H1 (cell line): ENCODE results near the gene CHAD. TPM values are rescaled to one million over a fixed set of nuclear protein-coding genes. Genes with fewer than 3 reads are reported as not detected.
A peak's percentile ranks its signal among the peaks of the same experiment; 100 is the strongest.

ENCODE experiments used
- CTCF ChIA-PET: fragments of 300-600 bp; sonication (Branson Sonifier 250); formaldehyde crosslinking; loops from one replicate; lab custom pipeline; 2021; ENCODE audit not compliant: partially characterized antibody; lab: Charles Lee
- POLR2A ChIA-PET: fragments of 300-600 bp; sonication (Branson Sonifier 250); formaldehyde crosslinking; loops from one replicate; lab custom pipeline; 2021; ENCODE audit warnings: inconsistent platforms; ENCODE audit not compliant: partially characterized antibody; lab: Charles Lee
- DNase-seq, 2 experiments: peaks; one replicate each; pipeline versions ENCODE4 v3.0.0 to v3.0.0-alpha.2; 2010 to 2022; ENCODE audit warnings: low spot score in 2 of 2, low read depth in 1 of 2, mixed read lengths in 1 of 2
- FAIRE-seq: peaks from 2 replicates; lab custom pipeline; 2011; peaks lifted over from hg19 to GRCh38; lab: Jason Lieb, UNC
- H2AFZ ChIP-seq: 2 replicates; pipeline ENCODE4 v1.8.1; 2012; ENCODE audit warnings: low read length, inconsistent platforms
- H2AK5ac ChIP-seq: 2 replicates; pipeline ENCODE4 v1.6.1; 2013; ENCODE audit warnings: low read depth, low read length
- H2BK120ac ChIP-seq: replicated peaks from 2 replicates; pipeline ENCODE3; 2013; ENCODE audit warnings: low read depth, low read length, inconsistent platforms
- H2BK12ac ChIP-seq: 2 replicates; pipeline ENCODE4 v1.6.1; 2013; ENCODE audit warnings: low read depth, low read length
- H2BK15ac ChIP-seq: 2 replicates; pipeline ENCODE4 v1.6.1; 2013; ENCODE audit warnings: low read length
- H2BK20ac ChIP-seq: 2 replicates; pipeline ENCODE4 v1.6.1; 2013; ENCODE audit warnings: low read length
- H2BK5ac ChIP-seq: 2 replicates; pipeline ENCODE4 v1.6.1; 2013; ENCODE audit warnings: low read depth, low read length
- H3K14ac ChIP-seq: 2 replicates; pipeline ENCODE4 v1.6.1; 2013; ENCODE audit warnings: inconsistent platforms; ENCODE audit not compliant: insufficient read length
- H3K18ac ChIP-seq: 2 replicates; pipeline ENCODE4 v1.6.1; 2013; ENCODE audit warnings: low read length; ENCODE audit errors: extremely low read depth
- H3K23ac ChIP-seq: 2 replicates; pipeline ENCODE4 v1.6.1; 2013; ENCODE audit warnings: inconsistent platforms; ENCODE audit not compliant: insufficient read length
- H3K23me2 ChIP-seq: 2 replicates; pipeline ENCODE4 v1.6.1; 2013; ENCODE audit warnings: low read depth, low read length
- H3K27ac ChIP-seq: 2 replicates; pipeline ENCODE4 v1.6.1; 2011; ENCODE audit warnings: low read depth, low read length, inconsistent platforms
- H3K27me3 ChIP-seq, 4 experiments: replicated peaks in 1 of 4; 1 replicate in 1 of 4; 2 replicates in 3 of 4; pipeline versions ENCODE4 v1.6.1 to v1.8.1; 2011 to 2013; ENCODE audit warnings: low read length in 3 of 4, mild to moderate bottlenecking in 3 of 4, inconsistent platforms in 2 of 4, mixed read lengths in 2 of 4, moderate library complexity in 1 of 4; ENCODE audit not compliant: control insufficient read depth in 3 of 4, insufficient read depth in 3 of 4; ENCODE audit errors: extremely low read depth in 1 of 4
- H3K36me3 ChIP-seq, 4 experiments: 2 replicates each; pipeline versions ENCODE4 v1.6.1 to v1.8.1; 2011 to 2013; ENCODE audit warnings: mild to moderate bottlenecking in 4 of 4, low read length in 3 of 4, moderate library complexity in 2 of 4, control low read depth in 1 of 4, inconsistent platforms in 1 of 4; ENCODE audit not compliant: insufficient read depth in 4 of 4, control insufficient read depth in 2 of 4
- H3K4ac ChIP-seq: replicated peaks from 2 replicates; pipeline ENCODE3; 2013; ENCODE audit warnings: low read length, low read depth, mixed read lengths, inconsistent platforms; ENCODE audit not compliant: insufficient read length
- H3K4me1 ChIP-seq, 4 experiments: replicated peaks in 1 of 4; 1 replicate in 1 of 4; 2 replicates in 3 of 4; pipeline versions ENCODE4 v1.6.1 to v1.8.1; 2011 to 2013; ENCODE audit warnings: low read length in 3 of 4, inconsistent platforms in 2 of 4, mixed read lengths in 1 of 4; ENCODE audit not compliant: insufficient read depth in 4 of 4, control insufficient read depth in 3 of 4
- H3K4me2 ChIP-seq, 2 experiments: 2 replicates each; pipeline versions ENCODE4 v1.6.1 to v1.8.1; 2011 to 2013; ENCODE audit warnings: low read depth in 2 of 2, low read length in 2 of 2, control low read depth in 1 of 2, inconsistent platforms in 1 of 2, mild to moderate bottlenecking in 1 of 2; ENCODE audit not compliant: insufficient read depth in 1 of 2
- H3K4me3 ChIP-seq, 4 experiments: fragments of 200-600, 300-600 bp in 1 of 4; sonication (generic), shearing (Covaris generic), sonication (Bioruptor Twin) in 1 of 4; 2 replicates each; pipeline versions ENCODE4 v1.5.1 to v1.8.1; 2011 to 2016; ENCODE audit warnings: low read length in 4 of 4, low read depth in 3 of 4, control low read depth in 2 of 4, inconsistent platforms in 2 of 4, mild to moderate bottlenecking in 2 of 4, mixed read lengths in 1 of 4, moderate library complexity in 1 of 4; ENCODE audit not compliant: insufficient read depth in 2 of 4; ENCODE audit errors: extremely low read depth in 1 of 4
- H3K56ac ChIP-seq: replicated peaks from 2 replicates; pipeline ENCODE3; 2013; ENCODE audit warnings: low read depth, mild to moderate bottlenecking, mixed read lengths, low read length, inconsistent platforms; ENCODE audit not compliant: insufficient read length
- H3K79me1 ChIP-seq: 2 replicates; pipeline ENCODE4 v1.6.1; 2013; ENCODE audit warnings: low read depth, low read length, control low read depth
- H3K79me2 ChIP-seq, 2 experiments: 2 replicates each; pipeline versions ENCODE4 v1.6.1 to v1.8.1; 2012 to 2013; ENCODE audit warnings: low read length in 2 of 2, mild to moderate bottlenecking in 2 of 2, inconsistent platforms in 1 of 2; ENCODE audit not compliant: insufficient read depth in 2 of 2, control insufficient read depth in 1 of 2
- H3K9ac ChIP-seq, 4 experiments: replicated peaks in 1 of 4; 1 replicate in 1 of 4; 2 replicates in 3 of 4; pipeline versions ENCODE4 v1.6.1 to v1.8.1; 2011 to 2013; ENCODE audit warnings: low read depth in 3 of 4, low read length in 3 of 4, control low read depth in 2 of 4, mild to moderate bottlenecking in 2 of 4, moderate library complexity in 2 of 4, inconsistent platforms in 1 of 4; ENCODE audit errors: extremely low read depth in 1 of 4
- H3K9me3 ChIP-seq, 2 experiments: 2 replicates each; pipeline versions ENCODE4 v1.6.1 to v1.8.1; 2012 to 2013; ENCODE audit warnings: mild to moderate bottlenecking in 2 of 2, moderate library complexity in 2 of 2, control low read depth in 1 of 2, inconsistent platforms in 1 of 2, low read depth in 1 of 2, low read length in 1 of 2, mixed read lengths in 1 of 2; ENCODE audit not compliant: insufficient read depth in 2 of 2
- H4K20me1 ChIP-seq, 2 experiments: replicated peaks in 1 of 2; 2 replicates each; pipeline versions ENCODE3 to v1.8.1; 2011 to 2013; ENCODE audit warnings: inconsistent platforms in 2 of 2, low read length in 2 of 2, mild to moderate bottlenecking in 1 of 2; ENCODE audit not compliant: insufficient read depth in 2 of 2, control insufficient read depth in 1 of 2
- H4K5ac ChIP-seq: 2 replicates; pipeline ENCODE4 v1.6.1; 2013; ENCODE audit warnings: low read length, low read depth, mixed read lengths, inconsistent platforms; ENCODE audit not compliant: insufficient read length
- H4K8ac ChIP-seq: 2 replicates; pipeline ENCODE4 v1.8.0; 2013; ENCODE audit warnings: mild to moderate bottlenecking, moderate library complexity, low read length, inconsistent platforms; ENCODE audit not compliant: insufficient read depth; ENCODE audit errors: extremely low read depth
- H4K91ac ChIP-seq: replicated peaks from 2 replicates; pipeline ENCODE3; 2013; ENCODE audit warnings: low read length, mixed read lengths, inconsistent platforms; ENCODE audit not compliant: insufficient read length
- ATF3 ChIP-seq: IDR thresholded peaks from 2 replicates; pipeline ENCODE4 v1.6.1; 2011; ENCODE audit warnings: low read depth, mild to moderate bottlenecking, low read length; ENCODE audit not compliant: insufficient read depth
- BRCA1 ChIP-seq: IDR thresholded peaks from 2 replicates; pipeline ENCODE4 v1.6.1; 2012; ENCODE audit warnings: low read depth, low read length, improper control_type of control experiment
- CTBP2 ChIP-seq: IDR thresholded peaks from 2 replicates; pipeline ENCODE4 v1.7.0; 2011; ENCODE audit warnings: borderline replicate concordance, mild to moderate bottlenecking, moderate library complexity, mixed read lengths, low read length; ENCODE audit not compliant: insufficient read depth, insufficient read length
- GABPA ChIP-seq: IDR thresholded peaks from 2 replicates; pipeline ENCODE4 v1.6.1; 2011; ENCODE audit warnings: mild to moderate bottlenecking, low read length, moderate library complexity, borderline replicate concordance; ENCODE audit not compliant: insufficient read depth
- HDAC6 ChIP-seq: IDR thresholded peaks from one replicate; pipeline ENCODE4 v1.7.1; 2012; ENCODE audit warnings: low read depth, mild to moderate bottlenecking, inconsistent platforms, low read length, moderate library complexity
- JUN ChIP-seq: IDR thresholded peaks from 2 replicates; pipeline ENCODE4 v1.6.1; 2011; ENCODE audit warnings: low read depth, mild to moderate bottlenecking, improper control_type of control experiment, low read length
- KDM5A ChIP-seq: fragments of 200-600 bp; IDR thresholded peaks from 2 replicates; pipeline ENCODE4 v1.7.1; 2012; ENCODE audit warnings: mild to moderate bottlenecking, low read length, inconsistent platforms, mixed read lengths
- RAD21 ChIP-seq, 2 experiments: IDR thresholded peaks in 1 of 2; conservative IDR thresholded peaks in 1 of 2; 2 replicates each; pipeline ENCODE4 v1.6.1; 2011; ENCODE audit warnings: low read depth in 2 of 2, low read length in 2 of 2, improper control_type of control experiment in 1 of 2, inconsistent platforms in 1 of 2, mild to moderate bottlenecking in 1 of 2, moderate library complexity in 1 of 2
- SIN3A ChIP-seq, 2 experiments: IDR thresholded peaks in 1 of 2; conservative IDR thresholded peaks in 1 of 2; 2 replicates each; pipeline ENCODE4 v1.6.1; 2011 to 2012; ENCODE audit warnings: low read length in 2 of 2, improper control_type of control experiment in 1 of 2, low read depth in 1 of 2, mild to moderate bottlenecking in 1 of 2
- SP4 ChIP-seq: IDR thresholded peaks from 2 replicates; pipeline ENCODE4 v1.6.1; 2012; ENCODE audit warnings: low read length, inconsistent platforms
- TAF7 ChIP-seq: optimal IDR thresholded peaks from 2 replicates; pipeline ENCODE3; 2011; ENCODE audit warnings: low read depth, mild to moderate bottlenecking, inconsistent platforms, low read length, moderate library complexity, borderline replicate concordance
- TCF12 ChIP-seq: IDR thresholded peaks from 2 replicates; pipeline ENCODE4 v1.6.1; 2011; ENCODE audit warnings: low read depth, mild to moderate bottlenecking, low read length
- WGBS, 2 experiments: shearing (Covaris generic) in 1 of 2; methylation state at CpG; one replicate each; pipeline versions ENCODE4 v1.1.6 to v1.1.7; 2013 to 2015; ENCODE audit warnings: low lambda C conversion rate in 2 of 2, mixed read lengths in 2 of 2, inconsistent platforms in 1 of 2, low coverage in 1 of 2, missing lambda C conversion rate in 1 of 2; ENCODE audit not compliant: insufficient replicate concordance in 2 of 2, insufficient coverage in 1 of 2, insufficient read length in 1 of 2; ENCODE audit errors: extremely low coverage in 1 of 2, missing lambda C conversion rate in 1 of 2; 5-methylcytosine and 5-hydroxymethylcytosine counted together
- polyA plus RNA-seq, 7 experiments: library from polyadenylated mRNA; depleted of rRNA in 3 of 7; stranded (reverse) in 5 of 7; unstranded in 2 of 7; fragments of >200 nt in 5 of 7; fragments of 200-250 nt in 2 of 7; gene quantifications; 1 replicate in 5 of 7; 2 replicates in 1 of 7; 4 replicates in 1 of 7; pipeline versions ENCODE4 v1.2.1 to v1.2.3, GENCODE V29; 2011 to 2013; ENCODE audit warnings: missing spikeins in 2 of 7, mixed read lengths in 2 of 7
- total RNA-seq: library from RNA; stranded (reverse); fragmentation: NEBNext Ultra II Directional; extraction: Animal tissue kit (Norgen Biotek cat#: 25700); gene quantifications from 2 replicates; pipeline ENCODE4 v1.2.1, GENCODE V29; 2021

Gene CHAD
- total and polyA plus RNA-seq, 2 of the 8 experiments (the other 6 are each of a cell fraction or from before 2014, with no cell fraction given) = 0.03 TPM; not detected in 1

- FAIRE-seq (no peak), DNase-seq (no peak)
- Histone ChIP-seq H3K4me3 (peak overlapping the region in 3 of 4 experiments; percentile 46 to 74 (median 69); a peak in 4 of 8 replicates), H4K91ac (no peak overlapping the region), H3K9ac (no peak overlapping the region), H2BK5ac (no peak overlapping the region), H2BK120ac (no peak overlapping the region), H2BK12ac (peak overlapping the region; percentile 50; the same call in 1 of the 2 replicates), H3K56ac (no peak overlapping the region), H4K5ac (no peak overlapping the region), H3K18ac (no peak overlapping the region), H2AFZ (peak overlapping the region; percentile 97), H3K14ac (no peak overlapping the region), H3K4ac (no peak overlapping the region), H4K20me1 (peaks cover 0 to 2% of the 10 kb centered on the region in 2 experiments), H3K27me3 (peaks cover 0 to 4% (median under 1%) of the 10 kb centered on the region in 4 experiments; a peak in 2 of 7 replicates), H4K8ac (no peak overlapping the region), H3K36me3 (no peaks in the 10 kb centered on the region; a peak in 1 of 8 replicates), H3K4me2 (peak overlapping the region; percentile 55 to 87), H3K79me1 (no peaks in the 10 kb centered on the region), H3K23me2 (peaks cover 8% of the 10 kb centered on the region), H3K9me3 (no peaks in the 10 kb centered on the region), H2AK5ac (0 out of 2 replicates have a peak overlapping the region, but pooled peaks have one; percentile 34), H3K23ac (no peak overlapping the region), H3K4me1 (peaks cover 0 to 10% (median 6%) of the 10 kb centered on the region in 4 experiments; a peak in 6 of 7 replicates), H3K79me2 (peaks cover 0 to 3% of the 10 kb centered on the region in 2 experiments; a peak in 1 of 4 replicates), H3K27ac (no peak overlapping the region), H2BK15ac (0 out of 2 replicates have a peak overlapping the region, but pooled peaks have one; percentile 88), H2BK20ac (peak overlapping the region; percentile 80; the same call in 1 of the 2 replicates)
- ChIA-PET POLR2A (interaction anchor here (1.7 kb wide), 2 partner anchors 9 to 80 kb away, joined by 7 to 10 read pairs; partner anchors contain the start of genes CHAD and LRRC59), CTCF (interaction anchor here (0.7 to 2.4 kb wide), 14 partner anchors 10 to 216 kb away, joined by 3 to 39 read pairs (median 5); partner anchors contain the start of genes CHAD and LRRC59)
- 89% methylated on average over 6 of the region's 7 CpGs; no CpG with 5 or more reads in 1 of the 2 experiments for WGBS, 2 experiments
- no peak for TF ChIP-seq CTBP2
- TF ChIP-seq JUN = no peak
- no peak for TF ChIP-seq SP4
- TF ChIP-seq ATF3 = no peak
- TF ChIP-seq TAF7 = no peak
- TF ChIP-seq SIN3A (conservative IDR thresholded peaks at IDR 0.05 in 1 of 2, IDR thresholded peaks at IDR 0.05 in 1 of 2; ENCODE audit: low read depth in 1 of 2, low read length in 2 of 2) = no peak
- no peak for TF ChIP-seq BRCA1
- TF ChIP-seq GABPA = no peak
- TF ChIP-seq TCF12 = no peak
- TF ChIP-seq HDAC6 = no peak
- TF ChIP-seq KDM5A = no peak
- TF ChIP-seq RAD21 (IDR thresholded peaks at IDR 0.05 in 1 of 2, conservative IDR thresholded peaks at IDR 0.05 in 1 of 2; ENCODE audit: low read depth in 2 of 2, low read length in 2 of 2) = no peak
These were observed 9.3 kb upstream of the CHAD start for GRCh38 chr17:50477976-50478375.
